Transverse colon (tissue), 4 donors: Measurements from ENCODE around the gene CNNM2. TPM values are rescaled to one million over a fixed set of nuclear protein-coding genes. Genes with fewer than 3 reads are reported as not detected.

ENCODE experiments used
- DNase-seq: peaks from one replicate; pipeline ENCODE4 v3.0.0-alpha.2; 2019
- H3K27ac ChIP-seq, 4 donors: fragments of 200-600 bp; sonication (generic); 2 replicates each; pipeline ENCODE4 v1.5.1; 2016 to 2018; ENCODE audit warnings: inconsistent platforms in 4 of 4
- H3K27me3 ChIP-seq: fragments of 200-600 bp; sonication (generic); 2 replicates; pipeline ENCODE4 v1.5.1; 2017; ENCODE audit warnings: inconsistent platforms
- H3K36me3 ChIP-seq, 4 donors: fragments of 200-600 bp; sonication (generic); 2 replicates each; pipeline ENCODE4 v1.5.1; 2017 to 2019; ENCODE audit warnings: inconsistent platforms in 4 of 4
- H3K4me1 ChIP-seq, 4 donors: fragments of 200-600 bp; sonication (generic); 2 replicates each; pipeline ENCODE4 v1.5.1; 2017 to 2020; ENCODE audit warnings: inconsistent platforms in 4 of 4
- H3K4me3 ChIP-seq, 4 donors: fragments of 200-600 bp; sonication (generic); 1 replicate in 1 of 4; 2 replicates in 3 of 4; pipeline versions ENCODE4 v1.5.1 to v1.6.1; 2017 to 2019; ENCODE audit warnings: inconsistent platforms in 4 of 4
- H3K9me3 ChIP-seq, 2 donors: fragments of 200-600 bp; sonication (generic); 2 replicates each; pipeline ENCODE4 v1.5.1; 2017 to 2019; ENCODE audit warnings: inconsistent platforms in 2 of 2
- CTCF ChIP-seq, 5 experiments: fragments of 200-600 bp in 3 of 5; fragments of 450-650 bp in 2 of 5; sonication (generic) in 3 of 5; IDR thresholded peaks; 1 replicate in 2 of 5; 2 replicates in 3 of 5; pipeline ENCODE4 v1.5.1; 2016 to 2017; ENCODE audit warnings: antibody characterized with exemption in 5 of 5, inconsistent platforms in 3 of 5, mild to moderate bottlenecking in 2 of 5, moderate library complexity in 1 of 5
- EP300 ChIP-seq: sonication (generic); formaldehyde crosslinking; IDR thresholded peaks from one replicate; pipeline ENCODE4 v1.6.1; 2017; ENCODE audit warnings: antibody characterized with exemption, low read depth
- POLR2A ChIP-seq: fragments of 450-650 bp; IDR thresholded peaks from one replicate; pipeline ENCODE4 v1.6.1; 2016; ENCODE audit warnings: antibody characterized with exemption, mild to moderate bottlenecking, moderate library complexity
- POLR2AphosphoS5 ChIP-seq, 3 donors: sonication (generic); formaldehyde crosslinking; IDR thresholded peaks; one replicate each; pipeline ENCODE4 v1.6.1; 2016; ENCODE audit warnings: antibody characterized with exemption in 3 of 3
- WGBS, 2 donors: methylation state at CpG; one replicate each; pipeline ENCODE4 v1.1.5; 2018; ENCODE audit warnings: low coverage in 1 of 2; 5-methylcytosine and 5-hydroxymethylcytosine counted together
- in situ Hi-C, 4 donors: fragments of 200-750 bp; cut with MboI; loops; one replicate each; pipeline versions ENCODE4 v1.15.0 to v1.15.1; 2017; ENCODE audit warnings: low sequenced_read_pairs in 3 of 4, low pct_ligation_motif_present in 1 of 4, low pct_unique_long_range_greater_than_20kb in 1 of 4
- intact Hi-C: fragments of 100-400 bp; cut with DNase I; formaldehyde crosslinking; loops from one replicate; pipeline ENCODE4 v1.15.1; 2023; ENCODE audit warnings: low total_unique reads
- total RNA-seq, 4 donors: library from RNA; depleted of rRNA; stranded (reverse); fragments of >200 nt; gene quantifications; one replicate each; pipeline ENCODE4 v1.1.0, GENCODE V29; 2016

CNNM2 gene
- total RNA-seq, 4 donors from 2014 or later, result 48.0 to 144 (median 100) TPM

- Histone ChIP-seq H3K9me3 (no peaks in the 10 kb centered on the region), H3K27ac (no peak overlapping the region), H3K27me3 (no peaks in the 10 kb centered on the region), H3K4me3 (no peak overlapping the region), H3K4me1 (no peaks in the 10 kb centered on the region), H3K36me3 (peaks cover 0 to 70% (median 28%) of the 10 kb centered on the region in 4 donors)
- TF ChIP-seq CTCF (IDR thresholded peaks at IDR 0.05) (no peak), EP300 (no peak), POLR2AphosphoS5 (IDR thresholded peaks at IDR 0.05) (no peak), POLR2A (no peak)
- intact Hi-C loops, result no loop called here
- 97 to 100% methylated on average over 5 to 7 of the region's 7 CpGs for WGBS, 2 donors
- DNase-seq, result no peak
- in situ Hi-C loops, result loop anchor here in 1 of 4 donors (25.0 kb wide), 1 partner anchor 146 kb away; the partner anchor contains the start of gene RPEL1
These were observed 172.8 kb downstream of the CNNM2 start for GRCh38 chr10:103090911-103091310.

GRCh38 chr10:103095005-103095404, 176.9 kb downstream of the CNNM2 start:
- H3K36me3 ChIP-seq, result peaks cover 0 to 69% (median 24%) of the 10 kb centered on the region in 4 donors

GRCh38 chr10:103096130-103096529, 178.0 kb downstream of the CNNM2 start:
- in situ Hi-C loops, result loop anchor here in 1 of 4 donors (25.0 kb wide), 1 partner anchor 141 kb away; the partner anchor contains the start of gene RPEL1
- Histone ChIP-seq H3K36me3 (peaks cover 0 to 69% (median 23%) of the 10 kb centered on the region in 4 donors), H3K4me1 (no peaks in the 10 kb centered on the region), H3K27me3 (no peaks in the 10 kb centered on the region), H3K9me3 (no peaks in the 10 kb centered on the region), H3K4me3 (no peak overlapping the region), H3K27ac (no peak overlapping the region)
- no peak for DNase-seq
- WGBS, 2 donors, result 62 to 67% methylated on average over 3 of the region's 3 CpGs
- intact Hi-C loops, result no loop called here
- TF ChIP-seq EP300 (no peak), POLR2A (no peak), POLR2AphosphoS5 (IDR thresholded peaks at IDR 0.05) (no peak), CTCF (IDR thresholded peaks at IDR 0.05) (no peak)

More at GRCh38 chr10:103095005-103095404, 176.9 kb downstream of the CNNM2 start:
- Histone ChIP-seq H3K27ac (no peak overlapping the region), H3K27me3 (no peaks in the 10 kb centered on the region), H3K4me1 (no peaks in the 10 kb centered on the region), H3K9me3 (no peaks in the 10 kb centered on the region), H3K4me3 (no peak overlapping the region)
- TF ChIP-seq EP300, result no peak
- no peak for DNase-seq
- intact Hi-C loops (no loop called here), in situ Hi-C loops (loop anchor here in 1 of 4 donors (25.0 kb wide), 1 partner anchor 142 kb away; the partner anchor contains the start of gene RPEL1)

GRCh38 chr10:103098240-103098639, 180.1 kb downstream of the CNNM2 start:
- no peak for TF ChIP-seq EP300
- no peak for TF ChIP-seq POLR2A
- no peak for TF ChIP-seq POLR2AphosphoS5 (IDR thresholded peaks at IDR 0.05)
- no peak for TF ChIP-seq CTCF (IDR thresholded peaks at IDR 0.05)
- H3K36me3 ChIP-seq, result peaks cover 0 to 58% (median 16%) of the 10 kb centered on the region in 4 donors

GRCh38 chr10:103100620-103101019, 182.5 kb downstream of the CNNM2 start:
- Histone ChIP-seq H3K36me3 (peaks cover 0 to 60% (median 18%) of the 10 kb centered on the region in 4 donors), H3K4me1 (no peaks in the 10 kb centered on the region), H3K9me3 (no peaks in the 10 kb centered on the region), H3K27me3 (no peaks in the 10 kb centered on the region), H3K4me3 (no peak overlapping the region), H3K27ac (no peak overlapping the region)
- TF ChIP-seq POLR2AphosphoS5 (IDR thresholded peaks at IDR 0.05) (no peak), CTCF (IDR thresholded peaks at IDR 0.05) (no peak), POLR2A (no peak), EP300 (no peak)
- DNase-seq, result no peak
- WGBS, 2 donors, result 88% methylated on average over 2 of the region's 2 CpGs; no CpG with 5 or more reads in 1 of the 2 donors
- in situ Hi-C loops (loop anchor here in 1 of 4 donors (25.0 kb wide), 1 partner anchor 137 kb away; the partner anchor contains the start of gene RPEL1), intact Hi-C loops (no loop called here)

More at GRCh38 chr10:103098240-103098639, 180.1 kb downstream of the CNNM2 start:
- no peak for DNase-seq
- Histone ChIP-seq H3K4me1 (no peaks in the 10 kb centered on the region), H3K9me3 (no peaks in the 10 kb centered on the region), H3K27ac (no peak overlapping the region), H3K4me3 (no peak overlapping the region), H3K27me3 (no peaks in the 10 kb centered on the region)
- intact Hi-C loops, result no loop called here
- in situ Hi-C loops, result loop anchor here in 1 of 4 donors (25.0 kb wide), 1 partner anchor 139 kb away; the partner anchor contains the start of gene RPEL1
